ENCODE data around the gene SVEP1.

The SVEP1 gene

DNA sequence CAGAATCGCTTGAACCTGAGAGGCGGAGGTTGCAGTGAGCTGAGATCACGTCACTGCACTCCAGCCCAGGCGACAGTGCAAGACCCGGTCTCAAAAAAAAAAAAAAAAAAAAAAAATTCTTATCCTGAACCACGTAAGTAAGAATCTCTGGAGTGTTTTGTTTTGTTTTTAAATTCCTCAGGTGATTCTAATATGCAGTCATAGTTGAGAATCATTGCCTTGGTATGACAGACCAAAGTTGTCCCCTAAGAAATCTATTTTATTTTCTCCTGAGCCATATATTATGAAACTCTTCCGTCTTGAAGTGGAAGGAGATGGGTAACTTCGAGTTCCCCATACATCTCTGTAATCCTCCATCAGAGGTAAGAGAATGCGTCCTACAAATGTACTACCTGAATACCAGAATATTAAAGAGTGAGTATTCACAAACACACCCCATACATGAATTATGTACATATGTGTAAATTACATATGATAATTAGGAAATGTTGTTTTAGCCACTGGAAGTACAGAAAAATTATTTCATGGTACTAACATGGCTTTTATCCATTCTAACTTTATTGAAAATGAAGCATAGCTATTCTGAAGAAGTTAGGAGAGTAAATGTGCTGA, 26.7 kb upstream of the SVEP1 start:
- H3K27me3 ChIP-seq (ENCODE audit: insufficient read depth, low read length, poor library complexity), result no peaks in the 10 kb centered on the region
- no peak for DNase-seq
- H3K27ac ChIP-seq (ENCODE audit: low read length), result no peak overlapping the region

DNA sequence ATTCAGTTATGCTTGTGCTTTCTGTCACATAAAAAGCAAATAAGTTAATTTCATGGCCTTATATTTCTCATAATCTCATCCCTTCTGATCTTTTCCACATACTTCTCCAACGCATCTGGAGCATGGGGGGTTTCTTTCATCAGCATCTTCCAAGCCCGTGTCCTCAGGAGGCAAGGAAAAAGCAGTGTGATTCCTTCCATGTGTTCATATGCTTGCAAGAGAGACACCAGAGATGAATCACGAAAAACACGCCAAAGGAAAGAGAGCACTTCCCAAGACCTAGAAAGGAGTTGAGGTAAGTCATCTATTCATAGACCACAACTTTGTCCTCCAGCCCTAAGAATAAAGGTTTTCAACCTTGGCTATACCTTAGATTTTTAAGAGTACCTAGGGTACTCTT, 26.0 kb upstream of the SVEP1 start:
- H3K4me1 ChIP-seq (ENCODE audit: insufficient read depth, low read length), result no peaks in the 10 kb centered on the region
- H3K9me3 ChIP-seq (ENCODE audit: insufficient read depth, low read length, severe bottlenecking), result no peaks in the 10 kb centered on the region
- no peaks in the 10 kb centered on the region for H3K36me3 ChIP-seq (ENCODE audit: insufficient read depth, low read length)
- H2AFZ ChIP-seq (ENCODE audit: low read depth, low read length), result no peak overlapping the region
- H3K9ac ChIP-seq (ENCODE audit: low read depth, low read length), result no peak overlapping the region
- no peak overlapping the region for H3K4me2 ChIP-seq (ENCODE audit: insufficient read depth, low read length)
- DNase-seq (no peak), ATAC-seq (ENCODE audit: insufficient read depth, low read depth) (no peak)
- TF ChIP-seq, protein P1, sequence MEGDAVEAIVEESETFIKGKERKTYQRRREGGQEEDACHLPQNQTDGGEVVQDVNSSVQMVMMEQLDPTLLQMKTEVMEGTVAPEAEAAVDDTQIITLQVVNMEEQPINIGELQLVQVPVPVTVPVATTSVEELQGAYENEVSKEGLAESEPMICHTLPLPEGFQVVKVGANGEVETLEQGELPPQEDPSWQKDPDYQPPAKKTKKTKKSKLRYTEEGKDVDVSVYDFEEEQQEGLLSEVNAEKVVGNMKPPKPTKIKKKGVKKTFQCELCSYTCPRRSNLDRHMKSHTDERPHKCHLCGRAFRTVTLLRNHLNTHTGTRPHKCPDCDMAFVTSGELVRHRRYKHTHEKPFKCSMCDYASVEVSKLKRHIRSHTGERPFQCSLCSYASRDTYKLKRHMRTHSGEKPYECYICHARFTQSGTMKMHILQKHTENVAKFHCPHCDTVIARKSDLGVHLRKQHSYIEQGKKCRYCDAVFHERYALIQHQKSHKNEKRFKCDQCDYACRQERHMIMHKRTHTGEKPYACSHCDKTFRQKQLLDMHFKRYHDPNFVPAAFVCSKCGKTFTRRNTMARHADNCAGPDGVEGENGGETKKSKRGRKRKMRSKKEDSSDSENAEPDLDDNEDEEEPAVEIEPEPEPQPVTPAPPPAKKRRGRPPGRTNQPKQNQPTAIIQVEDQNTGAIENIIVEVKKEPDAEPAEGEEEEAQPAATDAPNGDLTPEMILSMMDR (IDR thresholded peaks at IDR 0.05; ENCODE audit: borderline replicate concordance, extremely low read depth, low read length, poor library complexity, severe bottlenecking), result no peak
- TF ChIP-seq EZH2 (IDR thresholded peaks at IDR 0.05; ENCODE audit: borderline replicate concordance, low read depth, low read length, severe bottlenecking), result no peak
- H3K27me3 ChIP-seq (ENCODE audit: insufficient read depth, low read length, poor library complexity), result no peaks in the 10 kb centered on the region
- no peaks in the 10 kb centered on the region for H4K20me1 ChIP-seq (ENCODE audit: insufficient read depth, low read length)
- no peaks in the 10 kb centered on the region for H3K79me2 ChIP-seq (ENCODE audit: insufficient read depth, low read length)
- no peak overlapping the region for H3K4me3 ChIP-seq (ENCODE audit: low read depth in 1 of 2, low read length in 2 of 2)
- H3K27ac ChIP-seq (ENCODE audit: low read length), result no peak overlapping the region

More for the DNA sequence above, 26.7 kb upstream of the SVEP1 start:
- no peak overlapping the region for H3K9ac ChIP-seq (ENCODE audit: low read depth, low read length)
- H3K4me3 ChIP-seq (ENCODE audit: low read depth in 1 of 2, low read length in 2 of 2), result no peak overlapping the region
- no peaks in the 10 kb centered on the region for H3K9me3 ChIP-seq (ENCODE audit: insufficient read depth, low read length, severe bottlenecking)
- no peak for TF ChIP-seq EZH2 (IDR thresholded peaks at IDR 0.05; ENCODE audit: borderline replicate concordance, low read depth, low read length, severe bottlenecking)
- TF ChIP-seq, protein P1 (IDR thresholded peaks at IDR 0.05; ENCODE audit: borderline replicate concordance, extremely low read depth, low read length, poor library complexity, severe bottlenecking), result no peak
- no peak for ATAC-seq (ENCODE audit: insufficient read depth, low read depth)
- no peaks in the 10 kb centered on the region for H3K4me1 ChIP-seq (ENCODE audit: insufficient read depth, low read length)
- H3K36me3 ChIP-seq (ENCODE audit: insufficient read depth, low read length), result no peaks in the 10 kb centered on the region
- H2AFZ ChIP-seq (ENCODE audit: low read depth, low read length), result no peak overlapping the region
- no peaks in the 10 kb centered on the region for H4K20me1 ChIP-seq (ENCODE audit: insufficient read depth, low read length)
- H3K4me2 ChIP-seq (ENCODE audit: insufficient read depth, low read length), result no peak overlapping the region
- H3K79me2 ChIP-seq (ENCODE audit: insufficient read depth, low read length), result no peaks in the 10 kb centered on the region

DNA sequence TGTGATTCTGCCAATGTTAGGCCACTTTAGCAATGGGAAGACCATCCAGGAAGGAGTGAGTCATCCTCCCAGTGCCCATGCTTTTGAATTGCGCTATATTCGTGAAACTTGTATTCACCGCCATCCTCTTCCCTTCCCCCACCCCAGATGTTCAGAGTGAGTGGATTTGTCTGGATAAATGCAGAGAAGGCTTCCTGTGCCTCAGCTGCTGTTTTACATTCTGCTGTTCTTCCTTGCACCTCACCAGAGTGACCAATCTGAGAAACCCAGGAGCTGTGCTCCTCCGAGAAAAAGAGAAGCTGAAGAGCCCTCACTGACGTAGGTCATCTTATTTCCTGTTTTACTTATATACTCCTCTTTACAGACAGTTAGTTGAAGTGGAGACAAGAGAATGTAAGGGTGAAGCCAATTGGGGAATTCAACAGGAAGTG, 24.6 kb upstream of the SVEP1 start:
- Histone ChIP-seq H3K79me2 (ENCODE audit: insufficient read depth, low read length) (no peaks in the 10 kb centered on the region), H2AFZ (ENCODE audit: low read depth, low read length) (no peak overlapping the region), H3K36me3 (ENCODE audit: insufficient read depth, low read length) (no peaks in the 10 kb centered on the region), H3K27me3 (ENCODE audit: insufficient read depth, low read length, poor library complexity) (no peaks in the 10 kb centered on the region), H3K4me1 (ENCODE audit: insufficient read depth, low read length) (no peaks in the 10 kb centered on the region), H3K4me2 (ENCODE audit: insufficient read depth, low read length) (no peak overlapping the region), H3K9me3 (ENCODE audit: insufficient read depth, low read length, severe bottlenecking) (no peaks in the 10 kb centered on the region), H4K20me1 (ENCODE audit: insufficient read depth, low read length) (no peaks in the 10 kb centered on the region), H3K4me3 (ENCODE audit: low read depth in 1 of 2, low read length in 2 of 2) (no peak overlapping the region), H3K9ac (ENCODE audit: low read depth, low read length) (no peak overlapping the region), H3K27ac (ENCODE audit: low read length) (no peak overlapping the region)
- DNase-seq, result no peak
- no peak for ATAC-seq (ENCODE audit: insufficient read depth, low read depth)
- no peak for TF ChIP-seq EZH2 (IDR thresholded peaks at IDR 0.05; ENCODE audit: borderline replicate concordance, low read depth, low read length, severe bottlenecking)
- TF ChIP-seq, protein P1 (IDR thresholded peaks at IDR 0.05; ENCODE audit: borderline replicate concordance, extremely low read depth, low read length, poor library complexity, severe bottlenecking), result no peak
